Left ventricle myocardium inferior (tissue), 1 donor: ENCODE data around the gene KRTCAP3. TPM values are rescaled to one million over a fixed set of nuclear protein-coding genes. Genes with fewer than 3 reads are reported as not detected.

Source experiments
- DNase-seq: peaks from one replicate; pipeline ENCODE4 v3.0.0-alpha.2; 2020
- H3K27ac ChIP-seq: fragments of 200-600 bp; replicated peaks from 2 replicates; pipeline ENCODE4 v1.8.0; 2021
- H3K27me3 ChIP-seq: fragments of 200-600 bp; 2 replicates; pipeline ENCODE4 v1.8.0; 2021; ENCODE audit warnings: low read depth
- H3K36me3 ChIP-seq: fragments of 200-600 bp; 2 replicates; pipeline ENCODE4 v1.8.0; 2021
- H3K4me1 ChIP-seq: fragments of 200-600 bp; 2 replicates; pipeline ENCODE4 v1.8.0; 2021
- H3K4me3 ChIP-seq: fragments of 200-600 bp; 2 replicates; pipeline ENCODE4 v1.8.0; 2021; ENCODE audit warnings: mild to moderate bottlenecking, moderate library complexity
- H3K9me3 ChIP-seq: fragments of 200-600 bp; replicated peaks from 2 replicates; pipeline ENCODE4 v1.8.0; 2021
- CTCF ChIP-seq: fragments of 200-600 bp; IDR thresholded peaks from 2 replicates; pipeline ENCODE4 v1.8.0; 2021; ENCODE audit warnings: antibody characterized with exemption, mild to moderate bottlenecking, borderline replicate concordance
- intact Hi-C: fragments of 100-400 bp; cut with micrococcal nuclease; formaldehyde crosslinking; loops from one replicate; pipeline ENCODE4 v1.11.0; 2022
- total RNA-seq: library from RNA; stranded (reverse); fragmentation: NEBNext Ultra II Directional; extraction: Animal tissue kit (Norgen Biotek cat#: 25700); gene quantifications from one replicate; pipeline ENCODE4 v1.2.1, GENCODE V29; 2021
- donor health status: DM: no; HTN: yes; CAD: no; lungs with severe emphysema.

Gene KRTCAP3
- total RNA-seq, 1 donor from 2014 or later = 0.63 TPM

GRCh38 chr2:27489498-27490397, 47.6 kb downstream of the KRTCAP3 start, which contains the start of gene IFT172:
Gene IFT172, minus strand, starts transcription at chr2:27489743. Its CDS starts 90 bp downstream, at chr2:27489653.
- Histone ChIP-seq H3K27me3 (peaks cover 6% of the 10 kb centered on the region), H3K36me3 (peaks cover 8% of the 10 kb centered on the region), H3K27ac (peak within 1 kb of the TSS; percentile 69), H3K9me3 (no peaks in the 10 kb centered on the region), H3K4me1 (peaks cover 35% of the 10 kb centered on the region), H3K4me3 (peak within 1 kb of the TSS; percentile 80)
- no peak for TF ChIP-seq CTCF
- DNase-seq = peak; percentile 99
- intact Hi-C loops = no loop called here

GRCh38 chr2:27492557-27492956, 50.4 kb downstream of the KRTCAP3 start:
- intact Hi-C loops = no loop called here
- no peak for DNase-seq
- H3K27me3 ChIP-seq = peaks cover 26% of the 10 kb centered on the region
- H3K4me3 ChIP-seq = no peak overlapping the region
- no peak overlapping the region for H3K27ac ChIP-seq
- peaks cover 39% of the 10 kb centered on the region for H3K4me1 ChIP-seq
- TF ChIP-seq CTCF = no peak
- no peaks in the 10 kb centered on the region for H3K36me3 ChIP-seq
- H3K9me3 ChIP-seq = no peaks in the 10 kb centered on the region

GRCh38 chr2:27493948-27494283, 51.7 kb downstream of the KRTCAP3 start:
- TF ChIP-seq CTCF = no peak
- H3K36me3 ChIP-seq = no peaks in the 10 kb centered on the region
- no peak overlapping the region for H3K27ac ChIP-seq
- H3K9me3 ChIP-seq = no peaks in the 10 kb centered on the region
- intact Hi-C loops = no loop called here
- peaks cover 28% of the 10 kb centered on the region for H3K4me1 ChIP-seq
- no peak for DNase-seq
- H3K4me3 ChIP-seq = no peak overlapping the region
- peaks cover 28% of the 10 kb centered on the region for H3K27me3 ChIP-seq

Other genes with a start within 250 kb of the KRTCAP3 start
- 121 TPM for gene ATRAID, start 230.3 kb upstream of the KRTCAP3 start, total RNA-seq
- gene SLC5A6, start 230.1 kb upstream of the KRTCAP3 start, total RNA-seq = 12.0 TPM
- 7.7 TPM for gene CAD, start 225.0 kb upstream of the KRTCAP3 start, total RNA-seq
- 5.9 TPM for gene SLC30A3, start 179.3 kb upstream of the KRTCAP3 start, total RNA-seq
- gene DNAJC5G, start 166.9 kb upstream of the KRTCAP3 start, total RNA-seq = 1.2 TPM
- gene TRIM54, start 160.0 kb upstream of the KRTCAP3 start, total RNA-seq = 285 TPM
- 1.5 TPM for gene UCN, start 133.9 kb upstream of the KRTCAP3 start, total RNA-seq
- 59.2 TPM for gene MPV17, start 119.3 kb upstream of the KRTCAP3 start, total RNA-seq
- gene GTF3C2, start 85.6 kb upstream of the KRTCAP3 start, total RNA-seq = 16.2 TPM
- 34.1 TPM for gene EIF2B4, start 72.0 kb upstream of the KRTCAP3 start, total RNA-seq
- gene SNX17, start 71.8 kb upstream of the KRTCAP3 start, total RNA-seq = 58.9 TPM
- 6.7 TPM for gene ZNF513, start 61.6 kb upstream of the KRTCAP3 start, total RNA-seq
- gene PPM1G, start 32.8 kb upstream of the KRTCAP3 start, total RNA-seq = 34.4 TPM
- 52.5 TPM for gene NRBP1, start 13.8 kb upstream of the KRTCAP3 start, total RNA-seq
- 21.8 TPM for gene IFT172, start 47.4 kb downstream of the KRTCAP3 start, total RNA-seq
- gene FNDC4, start 52.8 kb downstream of the KRTCAP3 start, total RNA-seq = 1.7 TPM
- gene GCKR, start 54.5 kb downstream of the KRTCAP3 start, total RNA-seq = not detected
- 16.1 TPM for gene ZNF512, start 140.7 kb downstream of the KRTCAP3 start, total RNA-seq
- 6.8 TPM for gene CCDC121, start 186.6 kb downstream of the KRTCAP3 start, total RNA-seq
- gene GPN1, start 186.7 kb downstream of the KRTCAP3 start, total RNA-seq = 16.6 TPM
- 29.7 TPM for gene SUPT7L, start 221.2 kb downstream of the KRTCAP3 start, total RNA-seq
- gene SLC4A1AP, start 221.5 kb downstream of the KRTCAP3 start, total RNA-seq = 21.3 TPM